GM12878 (cell line): ENCODE results near the gene BCAN. TPM values are rescaled to one million over a fixed set of nuclear protein-coding genes. Genes with fewer than 3 reads are reported as not detected.
A peak's percentile ranks its signal among the peaks of the same experiment; 100 is the strongest.

ENCODE experiments used
- ATAC-seq: fragments of 200-7000 bp; cut with Tn5 transposase; 3 replicates; pipeline ENCODE4 v1.9.1; 2020; ENCODE audit warnings: mild to moderate bottlenecking, moderate library complexity
- BruUV-seq: library from RNA; stranded (reverse); fragments of 400-500 nt; replicated peaks from 2 replicates; lab custom pipeline; 2021; lab: Mats Ljungman, UMichigan
- CTCF ChIA-PET: fragments of 300-600 bp; sonication (Branson Sonifier 250); formaldehyde crosslinking; extraction: SDS; loops from one replicate; lab custom pipeline; 2021; ENCODE audit warnings: inconsistent platforms; lab: Yijun Ruan, JAX
- POLR2A ChIA-PET: fragments of 350-600 bp; formaldehyde crosslinking; extraction: SDS; loops from one replicate; lab custom pipeline; 2021; ENCODE audit warnings: inconsistent platforms; lab: Charles Lee
- RAD21 ChIA-PET: fragments of 300-600 bp; sonication (Branson Sonifier 250); formaldehyde crosslinking; loops from one replicate; lab custom pipeline; 2023; ENCODE audit warnings: antibody characterized with exemption; ENCODE audit not compliant: unreplicated experiment; lab: Charles Lee
- SMC1A ChIA-PET: fragments of 300-600 bp; sonication (Branson Sonifier 250); formaldehyde crosslinking; loops from one replicate; lab custom pipeline; 2023; ENCODE audit not compliant: unreplicated experiment, uncharacterized antibody; lab: Charles Lee
- DNase-seq: peaks from one replicate; pipeline ENCODE4 v3.0.0-alpha.2; 2011; ENCODE audit warnings: low read depth, low spot score
- FAIRE-seq: peaks from 3 replicates; lab custom pipeline; 2011; peaks lifted over from hg19 to GRCh38; lab: Jason Lieb, UNC
- H2AFZ ChIP-seq: 2 replicates; pipeline ENCODE4 v1.6.0; 2011; ENCODE audit warnings: low read depth, low read length, control low read depth; ENCODE audit not compliant: control insufficient read depth
- H3K27ac ChIP-seq: 2 replicates; pipeline ENCODE4 v1.5.1; 2011; ENCODE audit warnings: control low read depth; ENCODE audit not compliant: control insufficient read depth, insufficient read depth
- H3K27me3 ChIP-seq, 2 experiments: replicated peaks in 1 of 2; 2 replicates each; pipeline versions ENCODE4 v1.6.0 to v1.6.1; 2011; ENCODE audit warnings: low read length in 1 of 2; ENCODE audit not compliant: control insufficient read depth in 2 of 2, insufficient read depth in 2 of 2
- H3K36me3 ChIP-seq, 2 experiments: 2 replicates each; pipeline ENCODE4 v1.5.1; 2011; ENCODE audit warnings: low read length in 1 of 2; ENCODE audit not compliant: control insufficient read depth in 2 of 2, insufficient read depth in 2 of 2
- H3K4me1 ChIP-seq: 2 replicates; pipeline ENCODE4 v1.6.1; 2011; ENCODE audit warnings: mild to moderate bottlenecking, low read length, moderate library complexity, mixed read lengths; ENCODE audit not compliant: control insufficient read depth, insufficient read depth
- H3K4me2 ChIP-seq: 2 replicates; pipeline ENCODE4 v1.6.0; 2011; ENCODE audit warnings: control low read depth; ENCODE audit not compliant: control insufficient read depth, insufficient read depth
- H3K4me3 ChIP-seq: fragments of 200-600 bp; sonication (generic); 2 replicates; pipeline ENCODE4 v1.5.1; 2016
- H3K79me2 ChIP-seq: 2 replicates; pipeline ENCODE4 v1.6.0; 2011; ENCODE audit warnings: low read length; ENCODE audit not compliant: control insufficient read depth, insufficient read depth
- H3K9ac ChIP-seq: 2 replicates; pipeline ENCODE4 v1.8.0; 2011; ENCODE audit warnings: low read length, control low read depth, mixed read lengths; ENCODE audit not compliant: control insufficient read depth, insufficient read depth
- H3K9me3 ChIP-seq: replicated peaks from 3 replicates; pipeline ENCODE4 v1.5.1; 2011; ENCODE audit warnings: mild to moderate bottlenecking, low read length; ENCODE audit not compliant: control insufficient read depth, insufficient read depth
- H4K20me1 ChIP-seq: 2 replicates; pipeline ENCODE4 v1.6.0; 2011; ENCODE audit not compliant: control insufficient read depth, insufficient read depth
- CREB1 ChIP-seq: IDR thresholded peaks from 2 replicates; pipeline ENCODE4 v1.6.1; 2012; ENCODE audit warnings: low read depth, mild to moderate bottlenecking, inconsistent platforms
- EED ChIP-seq: sonication (generic); IDR thresholded peaks from 2 replicates; pipeline ENCODE4 v1.6.1; 2016; ENCODE audit warnings: antibody characterized with exemption, low read depth
- EGR1 ChIP-seq, 2 experiments: IDR thresholded peaks; 1 replicate in 1 of 2; 2 replicates in 1 of 2; pipeline ENCODE4 v1.6.1; 2011 to 2012; ENCODE audit warnings: low read depth in 2 of 2, low read length in 2 of 2, borderline replicate concordance in 1 of 2, mild to moderate bottlenecking in 1 of 2, moderate library complexity in 1 of 2
- HCFC1 ChIP-seq: fragments of 150-350 bp; IDR thresholded peaks from 2 replicates; pipeline ENCODE4 v1.6.1; 2014; ENCODE audit warnings: low read length
- HSF1 ChIP-seq: fragments of 150-350 bp; IDR thresholded peaks from 2 replicates; pipeline ENCODE4 v1.6.1; 2014; ENCODE audit warnings: mild to moderate bottlenecking, low read depth, low read length
- IRF3 ChIP-seq: fragments of 450-650 bp; IDR thresholded peaks from 2 replicates; pipeline ENCODE4 v1.6.1; 2014; ENCODE audit warnings: mild to moderate bottlenecking
- PAX8 ChIP-seq: fragments of 450-650 bp; IDR thresholded peaks from 2 replicates; pipeline ENCODE4 v1.6.1; 2017; ENCODE audit warnings: mild to moderate bottlenecking, moderate library complexity
- RAD51 ChIP-seq: fragments of 450-650 bp; IDR thresholded peaks from 2 replicates; pipeline ENCODE4 v1.6.1; 2016; ENCODE audit warnings: moderate library complexity, mild to moderate bottlenecking, inconsistent platforms
- RB1 ChIP-seq: fragments of 450-650 bp; formaldehyde crosslinking; IDR thresholded peaks from 2 replicates; pipeline ENCODE4 v1.6.1; 2017; ENCODE audit warnings: mild to moderate bottlenecking, borderline replicate concordance
- RFX5 ChIP-seq: IDR thresholded peaks from 2 replicates; pipeline ENCODE4 v1.6.1; 2011; ENCODE audit warnings: low read depth, low read length, improper control_type of control experiment
- SPI1 ChIP-seq: IDR thresholded peaks from 2 replicates; pipeline ENCODE4 v1.6.1; 2011; ENCODE audit warnings: low read depth, mild to moderate bottlenecking, low read length, moderate library complexity, borderline replicate concordance; ENCODE audit not compliant: insufficient read depth
- SUZ12 ChIP-seq: fragments of 200-600 bp; sonication (generic); IDR thresholded peaks from one replicate; pipeline ENCODE4 v1.6.1; 2018; ENCODE audit warnings: antibody characterized with exemption, mild to moderate bottlenecking; ENCODE audit not compliant: unreplicated experiment
- ZNF384 ChIP-seq: IDR thresholded peaks from 2 replicates; pipeline ENCODE4 v1.6.1; 2012; ENCODE audit warnings: low read depth, mild to moderate bottlenecking, low read length, improper control_type of control experiment, borderline replicate concordance
- WGBS: methylation state at CpG from one replicate; pipeline ENCODE4 v1.1.6; 2016; ENCODE audit warnings: low lambda C conversion rate; ENCODE audit not compliant: insufficient replicate concordance, insufficient coverage; ENCODE audit errors: missing lambda C conversion rate; 5-methylcytosine and 5-hydroxymethylcytosine counted together
- in situ Hi-C: fragments of 300-500 bp; cut with MboI; formaldehyde crosslinking; loops from 9 replicates; pipeline ENCODE4 v1.14.3; 2018; ENCODE audit warnings: mixed read lengths
- intact Hi-C: fragments of 100-400 bp; cut with micrococcal nuclease; formaldehyde crosslinking; loops from one replicate; pipeline ENCODE4 v1.14.2; 2022; ENCODE audit not compliant: unreplicated experiment
- polyA plus RNA-seq, 11 experiments: library from polyadenylated mRNA; depleted of rRNA in 4 of 11; unstranded in 6 of 11; stranded (reverse) in 5 of 11; fragments of >200 nt; fragmentation: Nextera tagmentation in 4 of 11; fragmentation: Illumina TruSeq in 1 of 11; extraction: Ambion mirVana in 4 of 11; extraction: Trizol in 1 of 11; gene quantifications; 1 replicate in 1 of 11; 2 replicates in 10 of 11; pipeline versions ENCODE4 v1.2.1 to v1.2.3, GENCODE V29; 2011 to 2016; ENCODE audit warnings: inconsistent platforms in 2 of 11, missing spikeins in 2 of 11, low read depth in 1 of 11
- total RNA-seq, 4 experiments: library from RNA; depleted of rRNA in 3 of 4; stranded (reverse); fragments of >200 nt in 3 of 4; fragmentation: Illumina TruSeq in 1 of 4; extraction: Trizol in 1 of 4; gene quantifications; 2 replicates each; pipeline versions ENCODE4 v1.2.1 to v1.2.3, GENCODE V29; 2013 to 2021

BCAN gene
- total and polyA plus RNA-seq, 10 of the 15 experiments (the other 5 are each of a cell fraction or from before 2014, with no cell fraction given): 0.05 to 1.3 (median 0.18) TPM; not detected in 1

- Histone ChIP-seq H3K27me3 (no peaks in the 10 kb centered on the region), H3K9me3 (no peaks in the 10 kb centered on the region), H3K9ac (no peak overlapping the region), H4K20me1 (no peaks in the 10 kb centered on the region), H3K79me2 (peaks cover 9% of the 10 kb centered on the region), H2AFZ (no peak overlapping the region), H3K4me3 (no peak overlapping the region), H3K4me2 (no peak overlapping the region; the same call in 1 of the 2 replicates), H3K36me3 (peaks cover 23 to 27% of the 10 kb centered on the region in 2 experiments; a peak in 3 of 4 replicates), H3K27ac (no peak overlapping the region), H3K4me1 (peaks cover 5% of the 10 kb centered on the region)
- ATAC-seq: no peak
- intact Hi-C loops (no loop called here), in situ Hi-C loops (no loop called here)
- DNase-seq: no peak
- FAIRE-seq: no peak
- ChIA-PET POLR2A (interaction anchor here (0.6 to 3.1 kb wide), 6 partner anchors 8 to 103 kb away, joined by 3 to 39 read pairs (median 7); partner anchors contain the start of gene GPATCH4), RAD21 (interaction anchor here (0.7 to 1.0 kb wide), 2 partner anchors 15 to 102 kb away, joined by 3 to 5 read pairs; no protein-coding TSS in a partner anchor), SMC1A (interaction anchor here (0.6 to 5.9 kb wide), 5 partner anchors 10 to 148 kb away, joined by 5 to 47 read pairs (median 6); partner anchors contain the start of gene GPATCH4), CTCF (interaction anchor here (0.6 to 4.6 kb wide), 7 partner anchors 8 to 209 kb away, joined by 3 to 49 read pairs (median 4); partner anchors contain the start of genes GPATCH4 and TTC24)
- 81% methylated on average over 8 of the region's 8 CpGs for WGBS
- no TSS peak for BruUV-seq
- no peak for TF ChIP-seq PAX8
- TF ChIP-seq CREB1: 0 out of 2 replicates have a peak, but pooled peaks have one; percentile 6
These were observed 48.8 kb upstream of the BCAN start for GRCh38 chr1:156592910-156593660.

GRCh38 chr1:156593661-156593989 lies 48.3 kb upstream of the BCAN start:
- in situ Hi-C loops: no loop called here
- ChIA-PET SMC1A (interaction anchor here (1.6 to 5.9 kb wide), 4 partner anchors 9 to 139 kb away, joined by 5 to 47 read pairs (median 14); partner anchors contain the start of gene GPATCH4), RAD21 (interaction anchor here (0.7 to 1.0 kb wide), 3 partner anchors 11 to 102 kb away, joined by 3 to 5 read pairs (median 3); no protein-coding TSS in a partner anchor), POLR2A (interaction anchor here (0.6 to 1.1 kb wide), 5 partner anchors 15 to 102 kb away, joined by 3 to 9 read pairs (median 4); partner anchors contain the start of gene MEF2D), CTCF (interaction anchor here (0.7 to 4.6 kb wide), 6 partner anchors 8 to 34 kb away, joined by 3 to 49 read pairs (median 6); partner anchors contain the start of genes GPATCH4 and TTC24)
- no TSS peak for BruUV-seq
- Histone ChIP-seq H2AFZ (no peak overlapping the region), H4K20me1 (no peaks in the 10 kb centered on the region), H3K79me2 (peaks cover 9% of the 10 kb centered on the region), H3K9me3 (no peaks in the 10 kb centered on the region), H3K4me3 (no peak overlapping the region), H3K27me3 (no peaks in the 10 kb centered on the region), H3K9ac (no peak overlapping the region), H3K36me3 (peaks cover 27 to 31% of the 10 kb centered on the region in 2 experiments; a peak in 3 of 4 replicates), H3K27ac (no peak overlapping the region), H3K4me1 (peaks cover 5% of the 10 kb centered on the region), H3K4me2 (no peak overlapping the region)
- ATAC-seq (no peak), FAIRE-seq (no peak), DNase-seq (no peak)
- intact Hi-C loops: no loop called here
- WGBS: 67% methylated on average over 8 of the region's 8 CpGs
- TF ChIP-seq RFX5 (no peak), RB1 (no peak), SPI1 (no peak), HSF1 (no peak), SUZ12 (no peak), HCFC1 (no peak), ZNF384 (no peak), RAD51 (no peak), IRF3 (no peak), EGR1 (IDR thresholded peaks at IDR 0.05; ENCODE audit: borderline replicate concordance in 1 of 2, low read depth in 2 of 2, low read length in 2 of 2) (no peak), EED (no peak)
